Measurements from ENCODE around the gene FN3KRP. TPM values are rescaled to one million over a fixed set of nuclear protein-coding genes. Genes with fewer than 3 reads are reported as not detected.

FN3KRP gene
- total RNA-seq, 2 donors from 2014 or later, result 34.5 to 40.0 TPM

DNA sequence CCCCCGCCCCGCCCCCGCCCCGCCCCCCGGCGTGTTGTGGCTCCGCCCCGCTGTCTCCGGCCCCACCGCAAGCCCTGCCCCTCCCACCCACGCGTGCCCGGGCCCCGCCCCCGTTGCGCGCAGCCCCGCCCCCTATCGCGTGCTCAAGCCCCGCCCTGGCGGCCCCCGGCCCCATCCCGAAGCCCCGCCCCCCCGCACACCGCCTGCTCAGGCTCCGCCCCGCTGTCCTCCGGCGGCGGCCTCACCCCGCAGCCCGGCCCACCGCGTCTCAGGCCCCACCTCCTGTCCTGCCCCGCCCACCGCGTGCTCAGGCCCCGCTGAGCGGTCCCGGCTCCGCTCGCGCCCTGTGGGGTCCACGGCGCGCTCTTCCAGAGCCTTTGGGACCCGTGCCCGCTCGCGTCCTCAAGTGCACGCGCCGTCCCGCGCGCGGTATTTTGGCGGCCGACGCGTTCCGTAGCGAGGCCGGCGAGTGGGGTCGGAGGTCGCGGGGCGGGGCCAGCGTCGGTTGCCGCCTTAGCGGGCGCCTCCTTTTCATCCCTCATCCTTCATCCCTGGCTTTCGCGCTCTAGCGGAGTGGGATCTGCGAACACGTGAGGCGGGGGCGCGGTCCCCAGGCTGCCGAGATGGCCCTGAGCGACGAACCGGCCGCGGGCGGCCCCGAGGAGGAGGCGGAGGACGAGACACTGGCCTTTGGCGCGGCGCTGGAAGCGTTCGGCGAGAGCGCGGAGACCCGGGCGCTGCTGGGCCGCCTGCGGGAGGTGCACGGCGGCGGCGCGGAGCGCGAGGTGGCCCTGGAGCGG is 35.3 kb downstream of the FN3KRP start, which contains the start of gene TBCD:
Gene TBCD (plus strand): TSS at position 495 of the 800 bp plus-strand sequence. CDS start 129 bp downstream, at position 624.
- peak within 1 kb of the TSS; percentile 58 for H3K27ac Mint-ChIP-seq
- peaks cover 8% of the 10 kb centered on the region for H3K9me3 Mint-ChIP-seq
- H3K4me3 ChIP-seq (ENCODE audit: low read length), result peak within 1 kb of the TSS; percentile 91
- H3K36me3 ChIP-seq (ENCODE audit: control insufficient read depth, insufficient read depth, low read length), result peaks cover 9% of the 10 kb centered on the region
- H3K27ac ChIP-seq (ENCODE audit: low read depth, low read length), result peak within 1 kb of the TSS; percentile 60
- H3K9me3 ChIP-seq (ENCODE audit: control insufficient read depth, low read length), result no peaks in the 10 kb centered on the region
- peak within 1 kb of the TSS; percentile 79 for H3K4me3 Mint-ChIP-seq
- TF ChIP-seq, protein P1, sequence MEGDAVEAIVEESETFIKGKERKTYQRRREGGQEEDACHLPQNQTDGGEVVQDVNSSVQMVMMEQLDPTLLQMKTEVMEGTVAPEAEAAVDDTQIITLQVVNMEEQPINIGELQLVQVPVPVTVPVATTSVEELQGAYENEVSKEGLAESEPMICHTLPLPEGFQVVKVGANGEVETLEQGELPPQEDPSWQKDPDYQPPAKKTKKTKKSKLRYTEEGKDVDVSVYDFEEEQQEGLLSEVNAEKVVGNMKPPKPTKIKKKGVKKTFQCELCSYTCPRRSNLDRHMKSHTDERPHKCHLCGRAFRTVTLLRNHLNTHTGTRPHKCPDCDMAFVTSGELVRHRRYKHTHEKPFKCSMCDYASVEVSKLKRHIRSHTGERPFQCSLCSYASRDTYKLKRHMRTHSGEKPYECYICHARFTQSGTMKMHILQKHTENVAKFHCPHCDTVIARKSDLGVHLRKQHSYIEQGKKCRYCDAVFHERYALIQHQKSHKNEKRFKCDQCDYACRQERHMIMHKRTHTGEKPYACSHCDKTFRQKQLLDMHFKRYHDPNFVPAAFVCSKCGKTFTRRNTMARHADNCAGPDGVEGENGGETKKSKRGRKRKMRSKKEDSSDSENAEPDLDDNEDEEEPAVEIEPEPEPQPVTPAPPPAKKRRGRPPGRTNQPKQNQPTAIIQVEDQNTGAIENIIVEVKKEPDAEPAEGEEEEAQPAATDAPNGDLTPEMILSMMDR (conservative IDR thresholded peaks at IDR 0.05), result no peak
- WGBS, 2 experiments (ENCODE audit: insufficient coverage in 1 of 2, insufficient read length in 1 of 2), result 0% methylated on average over 9 to 99 of the region's 114 CpGs
- H3K27me3 Mint-ChIP-seq (ENCODE audit: insufficient read depth), result peaks cover 20% of the 10 kb centered on the region
- peaks cover 24% of the 10 kb centered on the region for H3K36me3 Mint-ChIP-seq (ENCODE audit: low read depth)
- peak within 1 kb of the TSS; percentile 62 for H3K9ac ChIP-seq (ENCODE audit: extremely low read depth, low read length, poor library complexity, severe bottlenecking)
- DNase-seq, result peak; percentile 97
- H3K27me3 ChIP-seq (ENCODE audit: control insufficient read depth, insufficient read depth, low read length, poor library complexity, severe bottlenecking), result no peaks in the 10 kb centered on the region
- peaks cover 26% of the 10 kb centered on the region for H3K4me1 Mint-ChIP-seq
- peaks cover 5% of the 10 kb centered on the region for H3K4me1 ChIP-seq (ENCODE audit: control insufficient read depth, insufficient read depth, low read length)

DNA sequence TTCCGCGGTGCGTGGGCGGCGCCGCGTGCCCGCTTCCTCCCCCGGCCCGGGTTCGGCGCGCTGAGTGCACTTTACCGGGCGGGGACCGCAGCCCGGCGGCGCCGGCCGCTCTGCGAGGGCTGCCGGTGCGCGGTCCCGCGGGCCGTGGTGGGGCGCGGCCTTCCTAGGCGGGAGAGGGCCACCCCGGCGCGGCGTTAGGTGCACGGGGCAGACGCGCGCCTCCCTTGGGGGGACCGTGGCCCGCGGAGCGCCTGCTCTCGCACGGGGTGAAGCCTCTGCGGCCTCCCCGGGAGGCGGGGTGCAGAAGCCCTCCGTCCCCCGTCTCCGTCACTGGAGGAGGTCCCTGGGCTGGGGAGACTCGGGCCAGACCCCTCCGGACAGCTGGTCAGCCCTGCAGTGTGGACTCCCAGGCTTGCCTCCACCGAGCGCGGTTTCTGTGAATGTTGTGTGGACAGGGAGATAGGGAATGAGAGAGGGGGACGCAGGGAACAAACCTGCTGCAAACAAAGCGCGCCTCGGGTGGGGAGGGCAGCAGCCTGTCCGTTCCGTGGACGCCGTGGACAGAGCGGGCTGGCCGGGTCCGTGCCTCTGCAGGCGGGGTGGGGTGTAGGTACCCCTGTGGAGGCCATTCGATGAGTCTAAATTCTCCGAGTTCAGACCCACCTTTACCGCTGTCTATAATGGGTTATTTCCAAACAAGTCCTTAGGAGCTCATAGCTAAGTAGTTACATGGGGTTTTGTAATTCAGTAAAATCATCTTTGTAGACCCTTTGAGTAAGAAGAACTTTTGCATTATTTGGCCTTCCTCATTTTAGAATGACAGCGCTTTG is 36.1 kb downstream of the FN3KRP start:
- peaks cover 12% of the 10 kb centered on the region for H3K36me3 ChIP-seq (ENCODE audit: control insufficient read depth, insufficient read depth, low read length)
- peaks cover 20% of the 10 kb centered on the region for H3K27me3 Mint-ChIP-seq (ENCODE audit: insufficient read depth)
- 1 to 3% methylated on average over 26 to 71 of the region's 72 CpGs for whole genome bisulfite sequencing, 2 experiments (ENCODE audit: insufficient coverage in 1 of 2, insufficient read length in 1 of 2)
- peaks cover 2% of the 10 kb centered on the region for H3K9me3 Mint-ChIP-seq
- TF ChIP-seq, protein P1 (conservative IDR thresholded peaks at IDR 0.05), result no peak
- peaks cover 26% of the 10 kb centered on the region for H3K36me3 Mint-ChIP-seq (ENCODE audit: low read depth)
- peak; percentile 71 for DNase-seq
- no peaks in the 10 kb centered on the region for H3K27me3 ChIP-seq (ENCODE audit: control insufficient read depth, insufficient read depth, low read length, poor library complexity, severe bottlenecking)
- H3K4me1 ChIP-seq (ENCODE audit: control insufficient read depth, insufficient read depth, low read length), result peaks cover 5% of the 10 kb centered on the region
- H3K4me3 Mint-ChIP-seq, result peak overlapping the region; percentile 79
- peak overlapping the region; percentile 58 for H3K27ac Mint-ChIP-seq
- peak overlapping the region; percentile 62 for H3K9ac ChIP-seq (ENCODE audit: extremely low read depth, low read length, poor library complexity, severe bottlenecking)
- peak overlapping the region; percentile 91 for H3K4me3 ChIP-seq (ENCODE audit: low read length)
- H3K27ac ChIP-seq (ENCODE audit: low read depth, low read length), result peak overlapping the region; percentile 24
- no peaks in the 10 kb centered on the region for H3K9me3 ChIP-seq (ENCODE audit: control insufficient read depth, low read length)
- peaks cover 31% of the 10 kb centered on the region for H3K4me1 Mint-ChIP-seq

DNA sequence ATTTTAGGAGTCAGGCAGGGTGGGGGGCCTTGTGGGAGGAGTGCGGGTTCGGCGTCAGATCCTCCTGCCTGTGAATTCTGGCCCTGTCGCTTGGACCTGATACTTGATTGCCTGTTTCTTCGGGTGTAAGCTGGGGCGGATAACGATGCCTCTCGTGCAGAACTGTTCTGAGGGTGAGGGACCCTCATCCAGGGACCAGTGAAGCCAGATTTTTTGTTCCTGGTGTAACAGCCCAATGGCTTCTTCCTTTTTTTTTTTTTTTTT is 36.6 kb downstream of the FN3KRP start:
- Histone ChIP-seq H3K9ac (ENCODE audit: extremely low read depth, low read length, poor library complexity, severe bottlenecking) (peak overlapping the region; percentile 62), H3K4me3 (ENCODE audit: low read length) (peak overlapping the region; percentile 91), H3K27ac (ENCODE audit: low read depth, low read length) (no peak overlapping the region), H3K9me3 (ENCODE audit: control insufficient read depth, low read length) (no peaks in the 10 kb centered on the region), H3K27me3 (ENCODE audit: control insufficient read depth, insufficient read depth, low read length, poor library complexity, severe bottlenecking) (no peaks in the 10 kb centered on the region), H3K4me1 (ENCODE audit: control insufficient read depth, insufficient read depth, low read length) (peaks cover 5% of the 10 kb centered on the region), H3K36me3 (ENCODE audit: control insufficient read depth, insufficient read depth, low read length) (peaks cover 12% of the 10 kb centered on the region)
- Mint-ChIP-seq H3K27me3 (ENCODE audit: insufficient read depth) (peaks cover 20% of the 10 kb centered on the region), H3K4me3 (peak overlapping the region; percentile 79), H3K36me3 (ENCODE audit: low read depth) (peaks cover 25% of the 10 kb centered on the region), H3K9me3 (no peaks in the 10 kb centered on the region), H3K4me1 (peaks cover 31% of the 10 kb centered on the region), H3K27ac (peak overlapping the region; percentile 58)
- TF ChIP-seq, protein P1 (conservative IDR thresholded peaks at IDR 0.05), result no peak
- 54 to 66% methylated on average over 4 to 8 of the region's 8 CpGs for WGBS, 2 experiments (ENCODE audit: insufficient coverage in 1 of 2, insufficient read length in 1 of 2)
- DNase-seq, result peak; percentile 66

All from endodermal cell (in vitro differentiated cells).